Measurements from ENCODE around the gene OR4F15.
A peak's percentile ranks its signal among the peaks of the same experiment; 100 is the strongest.
"Not testable (repeated sequence)": the region's sequence is repeated elsewhere in the genome, so short reads cannot be mapped to it uniquely, and the experiment has no call there.

Gene OR4F15, protein sequence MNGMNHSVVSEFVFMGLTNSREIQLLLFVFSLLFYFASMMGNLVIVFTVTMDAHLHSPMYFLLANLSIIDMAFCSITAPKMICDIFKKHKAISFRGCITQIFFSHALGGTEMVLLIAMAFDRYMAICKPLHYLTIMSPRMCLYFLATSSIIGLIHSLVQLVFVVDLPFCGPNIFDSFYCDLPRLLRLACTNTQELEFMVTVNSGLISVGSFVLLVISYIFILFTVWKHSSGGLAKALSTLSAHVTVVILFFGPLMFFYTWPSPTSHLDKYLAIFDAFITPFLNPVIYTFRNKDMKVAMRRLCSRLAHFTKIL

DNA sequence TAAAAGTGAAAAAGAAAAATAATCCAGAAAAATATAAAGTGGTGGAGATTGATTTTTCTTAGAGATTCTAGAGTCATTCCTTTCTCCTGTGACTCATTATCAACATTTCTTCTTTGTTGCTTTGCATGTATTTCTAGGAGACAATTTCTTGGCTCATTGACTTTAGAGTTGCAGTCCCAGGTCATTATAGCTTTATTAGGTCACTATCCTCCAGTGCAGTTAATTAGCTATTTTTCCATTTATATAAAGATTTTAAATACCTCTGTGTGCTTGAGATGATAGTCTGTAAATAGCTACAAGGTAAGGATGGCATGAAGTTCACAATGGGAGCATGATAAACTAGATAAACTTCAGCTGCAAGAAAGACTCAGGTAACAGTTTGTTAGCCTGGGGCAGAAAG lies at the start of gene OR4F15:
OR4F15 (plus strand) TSS at position 301 of the 400 bp plus-strand sequence. CDS start 5,985 bp downstream, outside the sequence.
- no peak for DNase-seq

DNA sequence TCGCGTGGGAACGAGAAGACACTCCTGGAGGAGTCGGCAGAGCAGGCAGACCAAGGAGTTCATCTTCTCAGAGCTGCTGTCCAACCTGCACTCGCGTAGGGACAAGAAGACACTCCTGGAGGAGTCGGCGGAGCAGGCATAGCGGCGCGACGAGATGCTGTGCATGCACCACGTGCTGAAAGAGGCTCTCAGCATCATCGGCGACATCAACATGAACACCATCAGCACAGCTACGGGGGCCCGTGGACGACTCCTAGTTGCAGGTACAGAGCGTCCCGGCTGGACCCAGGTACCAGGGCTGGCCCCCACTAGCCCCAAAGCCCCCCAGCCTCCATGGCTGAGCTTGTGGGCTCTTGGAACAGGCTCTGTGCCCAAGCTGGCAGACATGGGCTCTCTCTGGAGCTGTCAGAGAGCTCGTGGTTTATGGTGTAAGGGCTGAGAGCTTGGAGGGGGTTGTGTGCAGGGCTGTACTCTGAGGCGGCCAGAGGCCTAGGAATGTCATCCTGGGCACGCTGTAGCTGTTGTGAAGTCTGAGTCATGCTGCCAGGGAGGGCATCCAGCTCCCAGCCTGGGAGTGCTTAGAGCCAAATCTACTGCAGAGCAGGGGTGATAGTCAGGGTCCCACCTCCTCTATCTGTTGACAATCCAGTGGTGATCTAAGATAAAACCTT lies 47.2 kb upstream of the OR4F15 start:
- not testable (repeated sequence) for DNase-seq

DNA sequence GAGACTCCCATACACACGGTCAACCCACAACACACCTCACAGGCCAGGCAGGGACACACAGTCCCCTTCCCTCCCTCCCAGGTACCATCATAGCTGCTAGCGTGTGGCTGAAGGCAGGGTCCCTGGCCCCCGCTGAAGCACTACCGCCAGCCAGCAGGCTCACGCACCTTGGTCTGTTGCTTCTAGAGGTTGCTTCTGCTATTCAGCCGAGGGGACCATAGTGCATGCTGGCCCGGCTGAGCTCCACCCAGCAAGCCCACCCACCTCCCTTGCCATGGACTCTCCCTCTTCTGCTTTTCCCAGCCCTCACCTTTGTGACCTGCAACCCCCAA lies 46.7 kb upstream of the OR4F15 start:
- not testable (repeated sequence) for DNase-seq

DNA sequence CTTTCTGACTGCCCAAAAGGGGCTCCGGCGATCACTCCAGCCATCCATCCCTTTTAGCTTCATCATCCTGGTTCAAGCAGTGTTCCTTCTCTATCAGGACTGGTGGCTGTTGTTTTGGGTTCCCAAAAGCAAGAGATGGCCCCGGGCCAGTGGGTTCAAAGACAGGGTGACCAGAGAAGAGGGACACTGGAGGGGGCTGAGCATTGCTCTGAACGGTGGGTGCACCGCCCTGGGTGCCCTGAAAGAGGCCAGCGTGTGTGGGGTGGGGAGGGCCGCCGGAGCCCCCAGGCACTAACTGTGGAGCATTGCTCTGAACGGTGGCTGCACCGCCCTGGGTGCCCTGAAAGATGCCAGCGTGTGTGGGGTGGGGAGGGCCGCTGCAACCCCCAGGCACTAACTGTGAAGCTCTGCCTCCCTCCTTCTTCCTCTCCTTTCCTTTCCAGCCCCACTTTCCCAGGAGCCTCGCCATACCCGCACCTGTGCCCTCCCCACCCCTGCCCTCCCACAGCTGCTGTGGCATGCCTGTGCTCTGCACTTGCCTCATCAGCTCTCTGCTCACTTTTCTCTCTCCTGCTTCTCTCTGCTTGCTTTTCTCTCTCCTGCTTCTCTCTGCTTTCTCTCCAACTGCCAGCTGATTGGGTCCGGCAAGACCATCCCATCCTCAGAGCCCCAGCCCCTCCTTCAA lies 46.1 kb upstream of the OR4F15 start:
- no peak for DNase-seq

DNA sequence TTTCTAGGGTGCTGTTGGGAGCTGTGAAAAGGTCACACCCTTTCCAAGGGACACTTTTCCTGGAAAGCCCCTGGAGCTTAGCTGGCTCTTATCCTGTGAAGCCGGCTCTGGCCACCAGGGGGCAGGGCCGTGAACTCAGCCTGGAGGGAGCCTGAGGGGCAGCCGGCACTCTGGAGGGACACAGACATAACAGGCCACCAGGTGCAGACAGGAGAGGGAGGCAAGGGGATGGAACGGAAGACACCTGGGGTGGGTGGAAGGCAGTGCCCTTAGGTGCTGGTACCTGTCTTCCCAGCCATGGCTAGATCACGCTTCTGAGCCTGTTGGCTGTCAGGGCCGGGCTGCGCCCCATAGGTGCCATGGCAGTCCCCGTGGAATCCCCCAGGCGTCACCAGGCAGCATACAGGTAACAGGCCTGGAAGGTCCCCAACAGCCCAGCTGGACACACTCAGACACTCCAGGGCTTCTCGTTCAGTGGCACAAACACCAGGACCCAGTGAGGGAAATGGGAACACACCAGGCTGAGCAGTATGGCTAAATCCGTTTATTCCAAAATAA lies 44.8 kb upstream of the OR4F15 start:
- DNase-seq = not testable (repeated sequence)

GRCh38 chr15:101772921-101773320 lies 39.1 kb upstream of the OR4F15 start:
- DNase-seq = no peak

GRCh38 chr15:101773496-101774100 lies 38.4 kb upstream of the OR4F15 start:
- no peak for DNase-seq

- no peak for DNase-seq
Observed at GRCh38 chr15:101775136-101775535, 36.9 kb upstream of the OR4F15 start.

DNA sequence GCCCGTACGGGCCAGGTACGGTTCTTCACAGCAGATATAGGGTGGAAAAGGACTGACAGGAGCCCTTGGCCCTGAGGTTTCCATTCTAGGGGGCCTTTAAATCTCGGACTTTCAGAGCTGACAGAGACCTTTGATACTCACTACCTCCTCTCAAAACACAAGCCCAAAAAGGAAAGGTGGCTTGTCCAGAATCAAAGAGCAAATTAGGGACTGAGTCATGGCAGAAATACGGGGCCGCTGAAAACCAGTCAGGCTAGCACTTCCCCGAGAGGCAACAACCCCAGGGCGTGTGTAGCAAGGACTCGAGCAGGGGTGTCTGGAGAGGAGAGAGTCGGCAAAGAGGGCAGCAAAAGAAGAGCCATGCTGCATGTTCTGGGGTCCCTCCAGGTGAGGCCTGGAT lies 33.4 kb upstream of the OR4F15 start:
- not testable (repeated sequence) for DNase-seq

DNA sequence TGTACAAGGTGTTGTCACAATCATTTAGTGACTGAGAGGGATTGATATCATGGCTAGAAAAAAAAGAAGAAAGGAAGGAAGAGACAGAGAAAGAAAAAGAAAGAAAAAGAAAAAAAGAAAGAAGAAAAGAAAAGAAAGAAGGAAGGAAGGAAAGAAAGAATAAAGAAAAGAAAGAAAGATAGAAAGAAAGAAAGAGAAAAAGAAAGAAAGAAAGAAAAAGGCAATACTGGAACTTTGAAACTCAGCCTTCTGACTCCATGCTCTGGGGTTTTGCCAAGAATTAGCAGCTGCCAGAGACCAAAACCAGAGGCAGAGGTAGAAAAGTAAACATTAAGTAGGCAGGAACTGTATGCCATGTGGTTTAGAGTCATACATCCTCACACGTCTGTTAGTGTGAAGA lies 31.8 kb upstream of the OR4F15 start:
- DNase-seq = not testable (repeated sequence)

GRCh38 chr15:101781928-101782327 lies 30.1 kb upstream of the OR4F15 start:
- no peak for DNase-seq

DNA sequence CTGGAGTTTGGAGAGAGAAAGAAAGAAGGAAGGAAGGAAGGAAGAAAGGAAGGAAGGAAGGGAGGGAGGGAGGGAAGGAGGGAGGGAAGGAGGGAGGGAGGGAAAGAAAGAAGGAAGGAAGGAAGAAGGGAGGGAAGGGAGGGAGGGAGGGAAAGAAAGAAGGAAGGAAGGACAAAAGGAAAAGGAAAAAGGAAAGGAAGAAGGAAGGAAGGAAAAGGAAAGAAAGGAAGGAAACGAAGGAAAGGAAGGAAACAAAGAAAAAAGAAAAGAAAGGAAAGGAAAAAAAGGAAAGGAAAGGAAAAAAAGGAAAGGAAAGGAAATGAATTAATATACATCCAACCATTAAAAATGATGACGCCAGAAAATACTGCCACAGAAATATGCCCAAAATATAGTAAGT lies 27.4 kb upstream of the OR4F15 start:
- DNase-seq = no peak

DNA sequence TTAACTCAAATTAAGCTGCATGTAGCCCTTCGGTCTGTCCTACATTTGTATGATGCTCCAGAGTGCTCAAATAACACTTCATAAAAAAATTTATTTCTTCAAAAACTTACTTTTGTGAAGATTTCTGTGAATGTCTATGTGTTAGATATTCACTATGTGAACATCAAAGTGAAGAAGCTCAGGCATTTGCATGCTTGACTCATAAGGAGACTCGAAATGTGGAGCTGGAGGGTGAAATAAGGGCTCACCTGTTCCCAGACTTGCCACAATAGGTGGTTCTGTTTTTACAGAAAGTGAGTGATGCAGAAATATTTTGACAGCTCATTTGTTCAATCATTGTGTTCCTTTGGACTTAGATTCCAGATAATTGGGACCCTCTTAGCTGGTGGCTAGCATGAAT lies 25.6 kb upstream of the OR4F15 start:
- not testable (repeated sequence) for DNase-seq

GRCh38 chr15:101788001-101788400 lies 24.0 kb upstream of the OR4F15 start:
- not testable (repeated sequence) for DNase-seq

DNA sequence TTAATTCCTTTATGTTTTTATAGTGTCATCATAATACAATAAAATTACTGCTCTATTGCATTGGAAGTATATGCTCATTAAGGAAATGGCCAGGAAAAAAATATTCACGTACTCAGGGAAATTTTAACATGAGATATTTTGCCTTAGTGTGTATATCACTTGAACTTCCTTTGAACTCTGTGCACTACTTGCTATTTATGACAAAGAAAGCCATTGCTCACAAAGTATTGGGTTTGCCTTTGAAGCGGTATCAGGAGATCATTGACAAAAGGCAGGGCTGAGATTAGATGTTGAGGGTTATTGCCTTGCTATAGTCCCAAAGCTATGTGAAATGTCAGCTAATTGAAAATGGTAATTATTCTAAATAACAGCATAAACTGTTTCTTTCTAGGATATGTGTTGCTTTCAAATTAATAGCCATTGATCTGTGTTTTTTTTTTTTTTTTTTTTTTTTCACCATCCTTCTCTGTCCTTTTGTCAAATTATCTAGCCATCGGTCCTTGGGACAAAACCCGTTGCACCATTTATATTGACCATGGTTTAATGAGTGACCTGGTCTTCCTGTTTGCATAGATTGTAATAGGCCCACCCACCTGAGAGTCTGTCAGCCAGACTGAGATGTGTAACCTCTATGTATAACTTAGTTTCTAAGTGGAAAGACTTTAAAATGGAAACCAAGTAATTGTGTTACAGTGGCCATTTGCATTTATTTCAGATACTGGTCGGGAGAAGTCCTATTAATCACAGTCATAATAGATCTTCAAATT lies 23.3 kb upstream of the OR4F15 start:
- DNase-seq = not testable (repeated sequence)

GRCh38 chr15:101790748-101791147 lies 21.3 kb upstream of the OR4F15 start:
- not testable (repeated sequence) for DNase-seq

DNA sequence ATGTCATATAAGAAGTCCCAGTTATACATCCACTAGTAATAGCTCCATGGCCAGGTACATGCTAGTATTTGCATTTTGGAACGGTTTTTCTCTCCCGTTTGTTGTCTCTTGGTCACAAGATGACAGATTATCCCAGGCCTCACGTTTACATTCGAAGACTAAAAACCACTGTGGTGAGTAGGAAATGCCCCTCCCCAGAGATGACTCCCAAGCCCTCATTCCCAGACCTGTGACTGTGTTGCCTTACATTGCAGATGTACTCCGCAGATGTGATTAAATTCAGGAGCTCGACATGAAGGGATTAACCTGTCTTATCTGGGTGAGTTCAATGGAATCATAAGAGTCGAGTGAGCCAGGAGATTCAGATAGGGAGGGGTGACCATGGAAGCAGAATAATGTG lies 18.0 kb upstream of the OR4F15 start:
- DNase-seq = not testable (repeated sequence)

DNA sequence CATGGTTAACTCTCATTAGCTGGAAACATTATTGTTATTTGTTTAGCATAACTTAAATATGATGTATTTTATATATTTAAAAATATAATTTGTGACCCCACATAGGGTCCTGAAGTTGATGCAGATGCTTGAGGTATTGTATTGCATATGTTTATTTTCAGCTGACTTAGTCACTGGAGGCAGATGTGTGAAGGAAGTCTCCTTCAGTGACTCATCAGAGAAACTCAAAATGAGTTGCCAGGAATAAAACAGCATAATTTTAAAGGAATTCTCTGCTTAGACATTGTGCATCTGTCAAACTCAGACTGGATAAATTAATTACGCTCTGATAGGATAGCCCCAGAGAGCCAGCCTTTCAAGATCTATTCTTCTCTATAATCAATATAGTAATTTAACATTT lies 16.5 kb upstream of the OR4F15 start:
- DNase-seq = peak in 1 of 2 experiments; percentile 48

DNA sequence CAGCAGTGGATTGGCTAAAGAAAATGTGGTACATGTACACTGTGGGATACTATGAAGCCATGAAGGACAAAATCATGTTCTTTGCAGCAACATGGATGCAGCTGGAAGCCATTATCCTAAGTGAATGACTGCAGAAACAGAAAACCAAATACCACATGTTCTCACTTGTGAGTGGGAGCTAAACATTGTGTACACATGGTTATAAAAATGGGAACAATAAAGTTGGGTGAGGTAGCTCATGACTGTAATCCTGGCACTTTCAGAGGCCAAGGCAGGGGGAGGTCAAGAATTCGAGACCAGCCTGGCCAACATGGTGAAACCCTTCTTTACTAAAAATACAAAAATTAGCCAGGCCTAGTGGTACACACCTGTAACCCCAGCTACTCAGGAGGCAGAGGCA lies 12.3 kb upstream of the OR4F15 start:
- no peak for DNase-seq

DNA sequence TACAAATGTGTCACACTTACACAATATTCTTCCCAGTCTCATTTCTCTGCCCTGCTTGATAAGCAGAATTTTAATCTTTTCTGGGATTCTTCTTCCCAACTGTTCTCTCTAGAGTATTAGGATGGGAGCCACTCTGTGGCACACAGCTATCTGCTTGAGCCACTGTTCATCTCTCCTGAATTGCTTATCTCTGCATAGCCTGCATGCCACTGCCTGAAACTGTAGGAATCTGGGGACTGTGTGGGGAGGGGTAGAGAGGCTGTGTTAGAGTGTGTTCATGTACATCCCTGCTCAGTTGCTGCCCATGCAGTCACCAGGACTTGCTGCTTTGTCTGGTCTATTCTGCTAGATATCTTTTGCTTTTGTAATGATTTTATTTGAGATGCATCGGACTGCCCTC lies 11.0 kb upstream of the OR4F15 start:
- DNase-seq = no peak

DNA sequence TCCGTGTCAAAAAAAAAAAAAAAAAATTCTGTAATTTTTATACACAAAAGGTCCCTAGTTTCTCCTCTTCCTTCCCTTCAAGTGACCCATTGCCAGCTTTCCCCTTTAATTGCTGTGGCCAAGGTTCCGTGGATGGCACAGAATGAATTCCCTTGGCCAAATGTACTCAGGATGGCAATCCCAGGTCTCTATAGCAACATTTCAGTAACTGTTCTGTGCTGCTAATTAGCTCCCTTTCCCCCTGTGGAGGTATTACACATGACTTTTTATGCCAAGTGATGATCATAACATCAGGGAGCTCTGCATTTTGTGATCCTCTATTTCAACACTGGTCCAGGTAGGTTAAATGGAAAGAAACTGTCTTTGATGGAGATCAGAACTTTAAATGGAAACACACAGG lies 8.8 kb upstream of the OR4F15 start, which contains the start of gene OR4F6:
OR4F6 (plus strand) TSS at position 301 of the 400 bp plus-strand sequence. CDS start 2,211 bp downstream, outside the sequence.
- no peak for DNase-seq

GRCh38 chr15:101803676-101804075 lies 8.3 kb upstream of the OR4F15 start:
- no peak for DNase-seq

Data from SW 1271 (cell line).